RWPE1 (cell line): ENCODE data around the gene GRN.
A peak's percentile ranks its signal among the peaks of the same experiment; 100 is the strongest.
"Not testable (repeated sequence)": the region's sequence is repeated elsewhere in the genome, so short reads cannot be mapped to it uniquely, and the experiment has no call there.

ENCODE experiments used
- CTCF ChIA-PET: fragments of 350-600 bp; sonication (Branson Sonifier 250); formaldehyde crosslinking; extraction: SDS; loops from one replicate; lab custom pipeline; 2021; lab: Yijun Ruan, JAX
- POLR2A ChIA-PET: fragments of 400-600 bp; formaldehyde crosslinking; extraction: SDS; loops from one replicate; lab custom pipeline; 2020; ENCODE audit warnings: antibody characterized with exemption; ENCODE audit not compliant: low non-redundant PET; lab: Yijun Ruan, JAX
- DNase-seq: peaks from one replicate; pipeline ENCODE4 v3.0.0; 2012; ENCODE audit warnings: low spot score
- H3K27ac ChIP-seq: fragments of 450-650 bp; 2 replicates; pipeline ENCODE4 v1.5.1; 2017
- TF ChIP-seq, protein P1 (sequence below): fragments of 450-650 bp; conservative IDR thresholded peaks from 2 replicates; pipeline ENCODE4 v1.5.1; 2017; ENCODE audit warnings: low read depth, mild to moderate bottlenecking

Gene GRN

DNA sequence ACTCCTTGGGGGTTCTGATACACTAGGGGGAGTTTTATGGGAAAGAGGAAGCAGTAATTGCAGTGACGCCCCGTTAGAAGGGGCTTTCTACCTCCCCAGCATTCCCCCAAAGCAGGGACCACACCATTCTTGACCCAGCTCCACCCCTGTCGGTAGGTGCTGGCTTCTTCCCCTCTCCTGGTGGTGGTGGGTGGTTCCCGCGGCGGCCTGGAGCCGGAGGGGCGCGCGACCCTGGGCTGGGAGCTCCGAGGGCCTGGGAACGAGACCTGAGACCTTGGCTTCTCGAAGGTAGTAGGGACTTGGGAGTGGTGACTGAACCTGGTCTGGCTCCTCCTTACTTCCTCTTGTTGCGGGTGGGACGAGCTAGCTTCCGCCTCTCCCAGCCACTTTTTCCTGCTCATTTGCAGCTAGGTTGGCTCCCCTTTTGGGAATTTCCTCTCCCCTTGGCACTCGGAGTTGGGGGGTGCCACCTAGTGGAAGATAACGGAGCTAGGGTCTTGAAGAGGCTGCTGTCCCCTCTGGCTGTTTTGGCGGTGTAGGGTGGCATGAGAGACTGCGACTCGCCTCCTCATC is 438 bp downstream of the GRN start:
- ChIA-PET POLR2A (interaction anchor here (0.6 to 1.0 kb wide), 3 partner anchors 17 to 1497 kb away, joined by 3 to 5 read pairs (median 3); partner anchors contain the start of gene TMUB2), CTCF (interaction anchor here (0.5 to 1.3 kb wide), 16 partner anchors 8 to 317 kb away, joined by 3 to 8 read pairs (median 3); no protein-coding TSS in a partner anchor)
- no peak for DNase-seq
- peak overlapping the region; percentile 92 for H3K27ac ChIP-seq
- TF ChIP-seq, protein P1, sequence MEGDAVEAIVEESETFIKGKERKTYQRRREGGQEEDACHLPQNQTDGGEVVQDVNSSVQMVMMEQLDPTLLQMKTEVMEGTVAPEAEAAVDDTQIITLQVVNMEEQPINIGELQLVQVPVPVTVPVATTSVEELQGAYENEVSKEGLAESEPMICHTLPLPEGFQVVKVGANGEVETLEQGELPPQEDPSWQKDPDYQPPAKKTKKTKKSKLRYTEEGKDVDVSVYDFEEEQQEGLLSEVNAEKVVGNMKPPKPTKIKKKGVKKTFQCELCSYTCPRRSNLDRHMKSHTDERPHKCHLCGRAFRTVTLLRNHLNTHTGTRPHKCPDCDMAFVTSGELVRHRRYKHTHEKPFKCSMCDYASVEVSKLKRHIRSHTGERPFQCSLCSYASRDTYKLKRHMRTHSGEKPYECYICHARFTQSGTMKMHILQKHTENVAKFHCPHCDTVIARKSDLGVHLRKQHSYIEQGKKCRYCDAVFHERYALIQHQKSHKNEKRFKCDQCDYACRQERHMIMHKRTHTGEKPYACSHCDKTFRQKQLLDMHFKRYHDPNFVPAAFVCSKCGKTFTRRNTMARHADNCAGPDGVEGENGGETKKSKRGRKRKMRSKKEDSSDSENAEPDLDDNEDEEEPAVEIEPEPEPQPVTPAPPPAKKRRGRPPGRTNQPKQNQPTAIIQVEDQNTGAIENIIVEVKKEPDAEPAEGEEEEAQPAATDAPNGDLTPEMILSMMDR, result peak; percentile 73

DNA sequence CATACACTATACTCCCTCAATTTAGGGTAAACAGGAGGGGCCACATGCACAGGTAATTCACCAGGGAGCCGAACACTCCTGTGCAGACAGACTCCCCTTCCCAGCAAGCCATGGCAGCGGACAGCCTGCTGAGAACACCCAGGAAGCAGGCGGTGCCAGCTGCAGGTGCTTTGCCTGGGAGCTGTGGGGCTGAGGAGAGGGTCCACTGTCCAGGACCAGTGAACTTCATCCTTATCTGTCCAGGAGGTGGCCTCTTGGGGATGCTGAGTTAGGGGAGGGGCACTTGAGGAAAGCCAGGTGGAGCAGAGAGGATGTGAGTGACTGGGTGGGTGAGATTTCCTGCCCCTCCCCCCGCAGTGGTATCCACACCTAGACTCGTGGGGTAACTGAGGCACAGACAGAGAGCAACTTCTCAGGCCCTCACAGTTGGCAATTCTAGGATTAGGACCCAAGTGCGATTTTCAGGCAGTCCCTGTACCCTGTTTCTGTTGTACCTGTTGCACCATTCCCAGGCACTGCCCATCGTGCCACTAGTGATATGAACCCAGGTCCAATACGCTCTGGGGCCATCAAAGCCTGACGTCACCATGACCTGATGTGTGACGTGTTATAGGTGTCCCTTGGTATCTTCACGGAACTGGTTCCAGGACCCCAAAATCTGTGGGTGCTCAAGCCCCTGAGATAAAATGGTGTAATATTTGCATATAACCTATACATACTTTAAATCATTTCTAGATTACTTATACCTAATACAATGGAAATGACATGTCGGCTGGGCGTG is 1.2 kb downstream of the GRN start:
- TF ChIP-seq, protein P1, result peak; percentile 40; the same call in 1 of the 2 replicates
- no peak for DNase-seq
- H3K27ac ChIP-seq, result peak overlapping the region; percentile 92
- ChIA-PET CTCF (interaction anchor here (0.5 to 1.3 kb wide), 13 partner anchors 7 to 676 kb away, joined by 3 to 8 read pairs (median 3); no protein-coding TSS in a partner anchor), POLR2A (interaction anchor here (0.6 to 1.0 kb wide), 3 partner anchors 18 to 1498 kb away, joined by 3 to 5 read pairs (median 3); partner anchors contain the start of gene TMUB2)

DNA sequence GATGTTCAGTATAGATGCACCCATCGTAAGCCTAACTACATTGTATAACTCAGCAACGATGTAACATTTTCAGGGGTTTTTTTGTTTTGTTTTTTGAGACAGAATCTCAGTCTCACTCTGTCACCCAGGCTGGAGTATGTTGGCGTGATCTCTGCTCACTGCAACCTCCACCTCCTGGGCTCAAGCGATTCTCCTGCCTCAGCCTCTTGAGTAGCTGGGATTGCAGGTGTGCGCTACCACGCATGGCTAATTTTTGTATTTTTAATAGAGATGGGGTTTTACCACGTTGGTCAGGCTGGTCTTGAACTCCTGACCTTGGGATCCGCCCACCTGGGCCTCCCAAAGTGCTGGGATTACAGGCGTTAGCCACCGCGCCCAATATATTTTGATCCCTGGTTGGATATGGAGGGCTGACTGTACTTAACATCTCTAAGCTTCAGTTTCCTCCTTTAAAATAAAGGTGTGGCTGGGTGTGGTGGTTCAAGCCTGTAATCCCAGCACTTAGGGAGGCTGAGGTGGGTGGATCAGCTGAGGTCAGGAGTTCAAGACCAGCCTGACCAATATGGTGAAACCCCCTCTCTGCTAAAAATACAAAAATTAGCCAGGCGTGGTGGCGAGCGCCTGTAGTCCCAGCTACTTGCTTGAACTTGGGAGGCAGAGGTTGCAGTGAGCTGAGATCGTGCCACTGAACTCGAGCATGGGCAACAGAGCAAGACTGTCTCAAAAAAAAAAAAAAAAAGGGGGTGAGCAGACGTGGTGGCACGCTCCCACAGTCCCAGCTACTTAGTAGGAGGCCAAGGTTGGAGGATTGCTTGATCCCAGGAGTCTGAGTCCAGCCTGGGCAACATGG is 2.3 kb downstream of the GRN start:
- CTCF ChIA-PET, result interaction anchor here (0.5 to 0.6 kb wide), 2 partner anchors 86 to 125 kb away, joined by 4 to 5 read pairs; no protein-coding TSS in a partner anchor
- DNase-seq, result not testable (repeated sequence)
- peak overlapping the region; percentile 92 for H3K27ac ChIP-seq
- POLR2A ChIA-PET, result interaction anchor here (0.6 kb wide), 1 partner anchor 17 kb away, joined by 3 read pairs; no protein-coding TSS in a partner anchor

DNA sequence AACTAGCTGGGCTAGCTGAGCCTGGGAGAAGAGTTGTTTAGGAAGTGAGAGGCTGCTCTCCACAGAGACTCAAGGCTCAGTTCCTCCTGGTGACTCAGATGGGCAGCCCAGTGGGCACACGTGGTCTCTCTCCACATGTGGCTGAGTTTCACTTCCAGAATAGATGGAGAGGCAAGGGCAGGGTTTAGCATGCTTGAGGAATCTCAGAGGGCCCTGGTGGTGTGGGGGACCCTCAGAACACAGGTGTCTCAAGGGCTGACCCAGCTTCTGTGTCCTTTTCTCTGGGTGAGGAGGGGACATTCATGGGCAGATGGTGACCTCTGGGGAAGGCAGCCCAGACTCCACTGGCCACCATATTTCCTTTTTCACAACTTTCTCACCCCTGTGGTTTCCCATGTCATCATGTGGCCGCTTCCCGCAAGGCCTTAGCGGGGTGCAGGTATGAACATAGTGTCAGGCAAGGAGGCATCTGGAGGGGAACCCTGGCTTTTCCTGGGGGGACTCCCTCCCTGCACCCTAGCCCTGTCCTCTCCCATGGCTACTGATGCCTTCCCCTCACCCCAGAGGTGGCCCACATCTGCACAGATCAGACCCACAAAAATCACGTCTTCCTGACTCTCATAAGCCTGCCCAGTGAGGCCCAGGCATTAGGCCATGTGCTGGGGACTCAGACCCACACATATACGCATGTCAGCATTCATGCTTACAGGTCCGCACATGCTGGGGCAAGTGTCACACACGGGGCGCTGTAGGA is 3.3 kb downstream of the GRN start:
- TF ChIP-seq, protein P1, result no peak
- peak overlapping the region; percentile 92 for H3K27ac ChIP-seq
- POLR2A ChIA-PET, result interaction anchor here (0.5 kb wide), 1 partner anchor 16 kb away, joined by 5 read pairs; no protein-coding TSS in a partner anchor
- peak; percentile 76 for DNase-seq
- CTCF ChIA-PET, result interaction anchor here (0.5 to 1.0 kb wide), 2 partner anchors 18 to 126 kb away, joined by 3 to 5 read pairs; no protein-coding TSS in a partner anchor

DNA sequence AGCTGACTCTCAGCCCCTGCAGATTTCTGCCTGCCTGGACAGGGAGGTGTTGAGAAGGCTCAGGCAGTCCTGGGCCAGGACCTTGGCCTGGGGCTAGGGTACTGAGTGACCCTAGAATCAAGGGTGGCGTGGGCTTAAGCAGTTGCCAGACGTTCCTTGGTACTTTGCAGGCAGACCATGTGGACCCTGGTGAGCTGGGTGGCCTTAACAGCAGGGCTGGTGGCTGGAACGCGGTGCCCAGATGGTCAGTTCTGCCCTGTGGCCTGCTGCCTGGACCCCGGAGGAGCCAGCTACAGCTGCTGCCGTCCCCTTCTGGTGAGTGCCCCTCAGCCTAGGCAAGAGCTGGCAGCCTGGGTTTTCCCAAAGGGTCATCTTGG is 3.9 kb downstream of the GRN start:
- no peak for DNase-seq
- CTCF ChIA-PET, result interaction anchor here (1.0 kb wide), 1 partner anchor 18 kb away, joined by 3 read pairs; no protein-coding TSS in a partner anchor
- H3K27ac ChIP-seq, result peak overlapping the region; percentile 92
- POLR2A ChIA-PET, result interaction anchor here (0.5 kb wide), 1 partner anchor 17 kb away, joined by 5 read pairs; no protein-coding TSS in a partner anchor
- TF ChIP-seq, protein P1, result no peak

DNA sequence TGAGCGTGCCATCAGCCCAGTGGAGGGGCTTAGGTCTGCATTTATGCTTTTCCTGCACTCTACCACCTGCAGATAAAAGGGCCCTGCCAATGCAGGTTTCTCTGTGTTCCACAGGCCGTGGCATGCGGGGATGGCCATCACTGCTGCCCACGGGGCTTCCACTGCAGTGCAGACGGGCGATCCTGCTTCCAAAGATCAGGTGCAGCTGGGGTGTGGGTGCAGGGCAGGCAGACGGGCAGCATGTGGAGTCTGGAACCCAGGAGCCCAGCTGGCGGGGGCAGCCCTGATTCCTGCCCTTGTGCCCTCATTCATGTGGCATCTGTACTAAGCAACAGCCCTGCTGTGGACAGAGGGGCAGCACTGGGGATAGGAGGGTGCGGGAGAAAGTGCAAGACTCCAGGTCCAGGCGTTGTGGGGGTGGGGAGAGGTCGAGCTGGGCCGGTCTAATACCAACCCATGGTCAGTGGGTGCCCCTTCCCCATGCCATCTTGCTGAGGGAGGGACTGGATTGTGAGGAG is 4.5 kb downstream of the GRN start:
- TF ChIP-seq, protein P1, result no peak
- peak overlapping the region; percentile 92 for H3K27ac ChIP-seq
- DNase-seq, result no peak
- POLR2A ChIA-PET, result no interaction called here
- CTCF ChIA-PET, result interaction anchor here (0.5 to 1.7 kb wide), 5 partner anchors 11 to 164 kb away, joined by 3 to 7 read pairs (median 3); no protein-coding TSS in a partner anchor
